Body of pancreas (tissue), 4 donors: ENCODE data around the gene ZNF346. TPM values are rescaled to one million over a fixed set of nuclear protein-coding genes. Genes with fewer than 3 reads are reported as not detected.
"Not testable (repeated sequence)": the region's sequence is repeated elsewhere in the genome, so short reads cannot be mapped to it uniquely, and the experiment has no call there.

ENCODE experiments used
- ATAC-seq: fragments of 150-250 bp; one replicate; pipeline ENCODE4 v1.9.1; 2016
- DNase-seq, 4 donors: peaks; one replicate each; pipeline ENCODE4 v3.0.0-alpha.2; 2019
- H3K27ac ChIP-seq, 4 donors: fragments of 200-600 bp; sonication (generic); 1 replicate in 3 of 4; 2 replicates in 1 of 4; pipeline versions ENCODE4 v1.5.1 to v1.6.1; 2016 to 2019; ENCODE audit warnings: mild to moderate bottlenecking in 1 of 4, mixed read lengths in 1 of 4, moderate library complexity in 1 of 4
- H3K27me3 ChIP-seq, 2 donors: fragments of 200-600 bp; sonication (generic); one replicate each; pipeline ENCODE4 v1.6.0; 2016; ENCODE audit warnings: mild to moderate bottlenecking in 1 of 2
- H3K36me3 ChIP-seq, 2 donors: fragments of 200-600 bp; sonication (generic); replicated peaks in 1 of 2; 2 replicates each; pipeline ENCODE4 v1.5.1; 2016; ENCODE audit warnings: low read depth in 2 of 2; ENCODE audit not compliant: insufficient read depth in 1 of 2
- H3K4me1 ChIP-seq: fragments of 200-600 bp; sonication (generic); one replicate; pipeline ENCODE4 v1.6.0; 2016
- H3K4me3 ChIP-seq, 2 donors: fragments of 200-600 bp; sonication (generic); 1 replicate in 1 of 2; 2 replicates in 1 of 2; pipeline ENCODE4 v1.5.1; 2016 to 2019
- H3K9me3 ChIP-seq, 3 donors: fragments of 200-600 bp; sonication (generic); 1 replicate in 2 of 3; 2 replicates in 1 of 3; pipeline ENCODE4 v1.5.1; 2016
- POLR2A ChIP-seq, 3 donors: fragments of 450-650 bp; IDR thresholded peaks; one replicate each; pipeline ENCODE4 v1.6.1; 2016; ENCODE audit warnings: antibody characterized with exemption in 3 of 3, mild to moderate bottlenecking in 2 of 3
- WGBS, 2 donors: methylation state at CpG; one replicate each; pipeline ENCODE4 v1.1.5; 2017; 5-methylcytosine and 5-hydroxymethylcytosine counted together
- intact Hi-C: fragments of 100-400 bp; cut with DNase I; formaldehyde crosslinking; loops from one replicate; pipeline ENCODE4 v1.15.1; 2023
- total RNA-seq, 2 donors: library from RNA; depleted of rRNA; stranded (reverse); fragments of >200 nt; gene quantifications; one replicate each; pipeline ENCODE4 v1.1.0, GENCODE V29; 2016
- TF ChIP-seq, protein P1 (sequence below), 7 experiments: fragments of 450-650 bp in 4 of 7; fragments of 200-600 bp in 3 of 7; sonication (generic) in 3 of 7; IDR thresholded peaks; one replicate each; pipeline ENCODE4 v1.5.1; 2016 to 2019; ENCODE audit warnings: antibody characterized with exemption in 7 of 7

Gene ZNF346
- total RNA-seq, 2 donors from 2014 or later: 13.5 to 14.5 TPM

GRCh38 chr5:176985516-176985915, 37.0 kb upstream of the ZNF346 start:
- TF ChIP-seq POLR2A (IDR thresholded peaks at IDR 0.05): no peak
- TF ChIP-seq, protein P1, sequence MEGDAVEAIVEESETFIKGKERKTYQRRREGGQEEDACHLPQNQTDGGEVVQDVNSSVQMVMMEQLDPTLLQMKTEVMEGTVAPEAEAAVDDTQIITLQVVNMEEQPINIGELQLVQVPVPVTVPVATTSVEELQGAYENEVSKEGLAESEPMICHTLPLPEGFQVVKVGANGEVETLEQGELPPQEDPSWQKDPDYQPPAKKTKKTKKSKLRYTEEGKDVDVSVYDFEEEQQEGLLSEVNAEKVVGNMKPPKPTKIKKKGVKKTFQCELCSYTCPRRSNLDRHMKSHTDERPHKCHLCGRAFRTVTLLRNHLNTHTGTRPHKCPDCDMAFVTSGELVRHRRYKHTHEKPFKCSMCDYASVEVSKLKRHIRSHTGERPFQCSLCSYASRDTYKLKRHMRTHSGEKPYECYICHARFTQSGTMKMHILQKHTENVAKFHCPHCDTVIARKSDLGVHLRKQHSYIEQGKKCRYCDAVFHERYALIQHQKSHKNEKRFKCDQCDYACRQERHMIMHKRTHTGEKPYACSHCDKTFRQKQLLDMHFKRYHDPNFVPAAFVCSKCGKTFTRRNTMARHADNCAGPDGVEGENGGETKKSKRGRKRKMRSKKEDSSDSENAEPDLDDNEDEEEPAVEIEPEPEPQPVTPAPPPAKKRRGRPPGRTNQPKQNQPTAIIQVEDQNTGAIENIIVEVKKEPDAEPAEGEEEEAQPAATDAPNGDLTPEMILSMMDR (IDR thresholded peaks at IDR 0.05): no peak
- Histone ChIP-seq H3K27me3 (no peaks in the 10 kb centered on the region), H3K36me3 (peaks cover 0 to 2% of the 10 kb centered on the region in 2 donors), H3K4me3 (no peak overlapping the region), H3K4me1 (no peaks in the 10 kb centered on the region), H3K27ac (no peak overlapping the region), H3K9me3 (no peaks in the 10 kb centered on the region)
- no peak for DNase-seq
- no peak for ATAC-seq
- WGBS, 2 donors: 74 to 95% methylated on average over 2 of the region's 2 CpGs
- intact Hi-C loops: no loop called here

- no peaks in the 10 kb centered on the region for H3K9me3 ChIP-seq
- no peaks in the 10 kb centered on the region for H3K36me3 ChIP-seq
- no peaks in the 10 kb centered on the region for H3K27me3 ChIP-seq
- no peak overlapping the region for H3K4me3 ChIP-seq
- intact Hi-C loops: no loop called here
- 96 to 100% methylated on average over 2 of the region's 2 CpGs for WGBS, 2 donors
- ATAC-seq (no peak), DNase-seq (no peak)
- no peak for TF ChIP-seq POLR2A (IDR thresholded peaks at IDR 0.05)
- TF ChIP-seq, protein P1 (IDR thresholded peaks at IDR 0.05): no peak
- H3K27ac ChIP-seq: no peak overlapping the region
- H3K4me1 ChIP-seq: no peaks in the 10 kb centered on the region
Measured at GRCh38 chr5:176986280-176986679, 36.2 kb upstream of the ZNF346 start.

DNA sequence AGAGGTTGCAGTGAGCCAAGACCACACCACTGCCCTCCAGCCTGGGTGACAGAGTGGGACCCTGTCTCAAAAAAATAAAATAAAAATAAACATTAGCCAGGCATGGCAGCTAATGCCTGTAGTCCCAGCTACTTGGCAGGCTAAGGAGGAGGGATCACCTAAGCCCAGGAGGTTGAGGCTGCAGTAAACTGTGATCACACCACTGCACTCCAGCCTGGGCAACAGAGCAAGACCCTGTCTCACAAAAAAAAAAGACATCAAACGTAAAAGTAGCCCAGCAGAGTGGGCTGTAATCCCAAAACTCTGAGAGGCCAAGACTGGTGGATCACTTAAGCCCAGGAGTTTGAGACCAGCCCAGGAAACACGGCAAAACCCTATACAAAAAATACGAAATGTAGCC, 34.9 kb upstream of the ZNF346 start:
- H3K9me3 ChIP-seq: no peaks in the 10 kb centered on the region
- H3K27me3 ChIP-seq: no peaks in the 10 kb centered on the region
- no peak overlapping the region for H3K4me3 ChIP-seq
- H3K27ac ChIP-seq: no peak overlapping the region
- no peak for DNase-seq
- TF ChIP-seq POLR2A (IDR thresholded peaks at IDR 0.05): no peak
- TF ChIP-seq, protein P1 (IDR thresholded peaks at IDR 0.05): no peak
- WGBS, 2 donors: 92 to 95% methylated on average over 3 of the region's 3 CpGs
- ATAC-seq: no peak
- H3K4me1 ChIP-seq: no peaks in the 10 kb centered on the region
- no peaks in the 10 kb centered on the region for H3K36me3 ChIP-seq
- intact Hi-C loops: no loop called here

GRCh38 chr5:176993081-176993480, 29.4 kb upstream of the ZNF346 start:
- Histone ChIP-seq H3K4me1 (peaks cover 40% of the 10 kb centered on the region), H3K27ac (peak overlapping the region in 1 of 4 donors; percentile 82)
- 94 to 98% methylated on average over 3 of the region's 3 CpGs for WGBS, 2 donors
- H3K27me3 ChIP-seq, H3K9me3 ChIP-seq, H3K4me3 ChIP-seq, DNase-seq, ATAC-seq, intact Hi-C loops, H3K36me3 ChIP-seq: not testable (repeated sequence)

- peak; percentile 87 for ATAC-seq
- intact Hi-C loops: no loop called here
- 19 to 27% methylated on average over 7 of the region's 7 CpGs for WGBS, 2 donors
Measured at GRCh38 chr5:176994460-176995121, 27.9 kb upstream of the ZNF346 start.

More at GRCh38 chr5:176994460-176995121, 27.9 kb upstream of the ZNF346 start:
- no peaks in the 10 kb centered on the region for H3K9me3 ChIP-seq
- peak; percentile 62 to 81 (median 68) for DNase-seq
- peaks cover 40% of the 10 kb centered on the region for H3K4me1 ChIP-seq
- no peak overlapping the region for H3K4me3 ChIP-seq
- no peaks in the 10 kb centered on the region for H3K27me3 ChIP-seq
- peak overlapping the region; percentile 42 to 82 (median 63) for H3K27ac ChIP-seq
- no peaks in the 10 kb centered on the region for H3K36me3 ChIP-seq
- TF ChIP-seq, protein P1 (IDR thresholded peaks at IDR 0.05): no peak
- no peak for TF ChIP-seq POLR2A (IDR thresholded peaks at IDR 0.05)
